GM23248 (cell line): Measurements from ENCODE around the gene ATXN7L1. TPM values are rescaled to one million over a fixed set of nuclear protein-coding genes. Genes with fewer than 3 reads are reported as not detected.

Source experiments
- DNase-seq: peaks from one replicate; pipeline ENCODE4 v3.0.0-alpha.2; 2015
- H2AFZ ChIP-seq: fragments of 200-600 bp; sonication (generic); 2 replicates; pipeline ENCODE4 v1.6.1; 2016; ENCODE audit warnings: antibody characterized with exemption
- H3F3A ChIP-seq: fragments of 200-600 bp; sonication (generic); 2 replicates; pipeline ENCODE4 v1.6.1; 2016; ENCODE audit warnings: mild to moderate bottlenecking, antibody characterized with exemption, mixed run types; ENCODE audit not compliant: insufficient read depth
- H3K27ac ChIP-seq: fragments of 200-600 bp; sonication (generic); 2 replicates; pipeline ENCODE4 v1.5.1; 2016; ENCODE audit warnings: mild to moderate bottlenecking
- H3K27me3 ChIP-seq: fragments of 200-600 bp; sonication (generic); replicated peaks from 2 replicates; pipeline ENCODE4 v1.6.1; 2016; ENCODE audit warnings: mild to moderate bottlenecking; ENCODE audit not compliant: insufficient read depth
- H3K36me3 ChIP-seq: fragments of 200-600 bp; sonication (generic); 2 replicates; pipeline ENCODE4 v1.6.1; 2016; ENCODE audit warnings: low read depth, mild to moderate bottlenecking
- H3K4me1 ChIP-seq: fragments of 200-600 bp; sonication (generic); 2 replicates; pipeline ENCODE4 v1.6.1; 2016; ENCODE audit warnings: mild to moderate bottlenecking; ENCODE audit not compliant: insufficient read depth
- H3K4me2 ChIP-seq: fragments of 200-600 bp; sonication (generic); one replicate; pipeline ENCODE4 v1.6.1; 2016; ENCODE audit warnings: mild to moderate bottlenecking; ENCODE audit not compliant: unreplicated experiment
- H3K4me3 ChIP-seq: fragments of 200-600 bp; sonication (generic); 2 replicates; pipeline ENCODE4 v1.5.1; 2016; ENCODE audit warnings: mild to moderate bottlenecking
- H3K79me2 ChIP-seq: fragments of 200-600 bp; sonication (generic); 2 replicates; pipeline ENCODE4 v1.6.1; 2016; ENCODE audit warnings: mild to moderate bottlenecking; ENCODE audit not compliant: insufficient read depth
- H3K9ac ChIP-seq: fragments of 200-600 bp; sonication (generic); 2 replicates; pipeline ENCODE4 v1.6.1; 2016; ENCODE audit warnings: mild to moderate bottlenecking
- H3K9me2 ChIP-seq: fragments of 200-600 bp; sonication (generic); 2 replicates; pipeline ENCODE4 v1.6.1; 2016; ENCODE audit warnings: mixed run types, mild to moderate bottlenecking, moderate library complexity; ENCODE audit not compliant: insufficient read depth
- H3K9me3 ChIP-seq: fragments of 200-600 bp; sonication (generic); one replicate; pipeline ENCODE4 v1.6.1; 2017; ENCODE audit warnings: low read depth
- H4K20me1 ChIP-seq: fragments of 200-600 bp; sonication (generic); 2 replicates; pipeline ENCODE4 v1.6.0; 2016; ENCODE audit not compliant: insufficient read depth
- EZH2 ChIP-seq: fragments of 200-600 bp; sonication (generic); IDR thresholded peaks from 2 replicates; pipeline ENCODE4 v1.6.1; 2018; ENCODE audit warnings: antibody characterized with exemption, mild to moderate bottlenecking; ENCODE audit not compliant: insufficient read depth, poor library complexity, severe bottlenecking
- EZH2phosphoT487 ChIP-seq: fragments of 200-600 bp; sonication (generic); IDR thresholded peaks from 2 replicates; pipeline ENCODE4 v1.6.1; 2018; ENCODE audit warnings: antibody characterized with exemption, moderate library complexity, mild to moderate bottlenecking, low read depth; ENCODE audit not compliant: insufficient read depth
- WGBS, 2 experiments: methylation state at CpG; one replicate each; pipeline ENCODE4 v1.1.6; 2015 to 2017; ENCODE audit warnings: low lambda C conversion rate in 2 of 2, low coverage in 1 of 2; ENCODE audit errors: missing lambda C conversion rate in 2 of 2; 5-methylcytosine and 5-hydroxymethylcytosine counted together
- in situ Hi-C: fragments of 300-500 bp; cut with MboI; formaldehyde crosslinking; loops from 2 replicates; pipeline ENCODE4 v1.15.0; 2020
- polyA plus RNA-seq: library from polyadenylated mRNA; unstranded; fragments of >200 nt; fragmentation: Nextera tagmentation; extraction: Ambion mirVana; gene quantifications from 2 replicates; pipeline ENCODE4 v1.2.1, GENCODE V29; 2016
- total RNA-seq: library from RNA; depleted of rRNA; stranded (reverse); fragments of >200 nt; shearing (Covaris generic); gene quantifications from 2 replicates; pipeline ENCODE4 v1.2.3, GENCODE V29; 2014

ATXN7L1 gene
- total and polyA plus RNA-seq, 2 experiments from 2014 or later, result 3.7 to 4.5 TPM

DNA sequence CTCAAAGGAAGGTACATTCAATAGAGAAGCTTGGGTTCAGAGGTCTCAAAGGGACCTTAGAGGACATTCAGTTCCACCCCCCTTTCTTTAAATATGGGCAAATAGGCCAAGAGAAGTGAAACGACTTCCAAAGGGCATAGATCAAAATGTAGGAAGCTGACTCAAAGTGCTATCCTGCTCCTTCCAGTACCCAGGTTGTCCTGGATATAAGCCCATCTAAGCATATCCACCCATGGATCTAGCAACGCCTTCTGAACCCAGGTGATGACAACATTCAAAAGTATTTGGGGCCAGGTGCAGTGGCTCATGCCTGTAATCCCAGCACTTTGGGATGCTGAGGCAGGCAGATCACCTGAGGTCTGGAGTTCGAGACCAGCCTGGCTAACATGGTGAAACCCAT, 5.3 kb downstream of the ATXN7L1 start:
- H2AFZ ChIP-seq, result no peak overlapping the region
- no peaks in the 10 kb centered on the region for H3K9me2 ChIP-seq
- H3K4me2 ChIP-seq, result no peak overlapping the region
- 67 to 70% methylated on average over 3 of the region's 3 CpGs for WGBS, 2 experiments
- DNase-seq, result no peak
- H3K27me3 ChIP-seq, result no peaks in the 10 kb centered on the region
- in situ Hi-C loops, result no loop called here
- 0 out of 2 replicates have a peak, but pooled peaks cover 4% of the 10 kb centered on the region for H3K4me1 ChIP-seq
- H3K27ac ChIP-seq, result no peak overlapping the region
- peaks cover 27% of the 10 kb centered on the region for H3K79me2 ChIP-seq
- no peak overlapping the region for H3K4me3 ChIP-seq
- H3K9ac ChIP-seq, result no peak overlapping the region
- TF ChIP-seq EZH2phosphoT487, result no peak
- no peak for TF ChIP-seq EZH2
- H3K9me3 ChIP-seq, result no peaks in the 10 kb centered on the region
- no peaks in the 10 kb centered on the region for H3K36me3 ChIP-seq
- no peaks in the 10 kb centered on the region for H4K20me1 ChIP-seq
- no peaks in the 10 kb centered on the region for H3F3A ChIP-seq

DNA sequence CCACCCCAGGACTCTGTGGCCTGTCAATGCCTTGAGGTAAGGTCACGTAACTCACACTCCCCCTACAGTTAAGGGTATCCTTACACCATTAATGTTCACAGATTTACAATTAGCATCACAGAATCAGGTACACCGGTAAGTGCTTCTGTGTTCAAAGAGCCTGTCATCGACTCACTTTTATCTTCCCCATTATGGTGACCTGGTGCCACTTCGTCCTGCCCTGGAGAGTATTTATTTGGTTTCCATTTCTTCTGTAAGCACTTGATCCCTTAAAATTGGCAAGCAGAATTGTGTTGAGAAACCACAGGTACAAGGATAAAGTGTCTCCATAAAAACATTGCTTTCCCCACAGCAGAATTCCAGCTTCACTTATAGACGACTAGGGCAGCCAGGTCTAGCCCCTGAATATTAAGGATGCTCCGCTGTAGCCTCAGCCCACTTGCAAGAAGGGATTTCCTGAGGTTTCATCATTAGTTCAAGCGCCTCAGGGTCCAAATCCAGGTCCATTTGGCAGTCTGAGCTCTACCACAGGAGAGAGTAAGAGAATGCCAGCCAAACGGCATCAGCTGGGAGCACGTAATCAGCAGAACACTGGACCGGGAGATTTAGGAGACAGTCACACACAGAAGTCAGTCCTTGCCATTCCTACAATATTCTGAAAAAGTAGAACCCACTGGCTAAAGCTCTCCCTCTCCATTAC, 10.1 kb downstream of the ATXN7L1 start:
- Histone ChIP-seq H3F3A (no peaks in the 10 kb centered on the region), H3K9me3 (no peaks in the 10 kb centered on the region), H3K9ac (no peak overlapping the region), H3K27ac (no peak overlapping the region), H2AFZ (no peak overlapping the region), H3K27me3 (no peaks in the 10 kb centered on the region), H3K79me2 (no peaks in the 10 kb centered on the region; the same call in 1 of the 2 replicates), H3K36me3 (no peaks in the 10 kb centered on the region), H3K4me2 (no peak overlapping the region), H4K20me1 (no peaks in the 10 kb centered on the region), H3K4me1 (no peaks in the 10 kb centered on the region), H3K9me2 (no peaks in the 10 kb centered on the region), H3K4me3 (no peak overlapping the region)
- 89 to 92% methylated on average over 10 of the region's 10 CpGs for WGBS, 2 experiments
- TF ChIP-seq EZH2 (no peak), EZH2phosphoT487 (no peak)
- in situ Hi-C loops, result no loop called here
- no peak for DNase-seq

DNA sequence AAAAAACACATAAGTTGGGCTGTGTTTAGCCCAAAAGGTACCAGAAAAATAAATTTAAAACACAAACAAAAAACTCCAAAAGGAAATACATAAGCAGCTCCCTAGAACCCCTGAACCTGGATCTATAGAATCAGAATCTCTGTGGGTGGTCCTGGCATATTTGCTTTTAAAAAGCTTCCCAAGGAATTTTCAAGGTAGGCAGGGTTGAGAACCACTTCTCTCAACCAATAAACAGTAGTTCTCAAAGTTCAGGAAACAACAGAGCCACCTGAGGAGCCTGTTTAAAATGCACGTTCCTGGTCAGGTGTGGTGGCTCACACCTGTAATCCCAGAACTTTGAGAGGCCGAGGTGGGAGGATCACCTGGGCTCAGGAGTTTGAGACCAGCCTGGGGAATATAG, 12.5 kb downstream of the ATXN7L1 start:
- H3F3A ChIP-seq, result no peaks in the 10 kb centered on the region
- H3K4me3 ChIP-seq, result no peak overlapping the region
- no peak overlapping the region for H3K4me2 ChIP-seq
- no peaks in the 10 kb centered on the region for H3K79me2 ChIP-seq
- H3K9me3 ChIP-seq, result no peaks in the 10 kb centered on the region
- WGBS, 2 experiments, result 95 to 96% methylated on average over 2 of the region's 2 CpGs
- in situ Hi-C loops, result no loop called here
- no peaks in the 10 kb centered on the region for H3K4me1 ChIP-seq
- no peaks in the 10 kb centered on the region for H3K27me3 ChIP-seq
- H3K27ac ChIP-seq, result no peak overlapping the region
- no peak overlapping the region for H2AFZ ChIP-seq
- no peak for DNase-seq
- H3K36me3 ChIP-seq, result no peaks in the 10 kb centered on the region
- H4K20me1 ChIP-seq, result no peaks in the 10 kb centered on the region
- no peaks in the 10 kb centered on the region for H3K9me2 ChIP-seq
- TF ChIP-seq EZH2, result no peak
- TF ChIP-seq EZH2phosphoT487, result no peak
- no peak overlapping the region for H3K9ac ChIP-seq

DNA sequence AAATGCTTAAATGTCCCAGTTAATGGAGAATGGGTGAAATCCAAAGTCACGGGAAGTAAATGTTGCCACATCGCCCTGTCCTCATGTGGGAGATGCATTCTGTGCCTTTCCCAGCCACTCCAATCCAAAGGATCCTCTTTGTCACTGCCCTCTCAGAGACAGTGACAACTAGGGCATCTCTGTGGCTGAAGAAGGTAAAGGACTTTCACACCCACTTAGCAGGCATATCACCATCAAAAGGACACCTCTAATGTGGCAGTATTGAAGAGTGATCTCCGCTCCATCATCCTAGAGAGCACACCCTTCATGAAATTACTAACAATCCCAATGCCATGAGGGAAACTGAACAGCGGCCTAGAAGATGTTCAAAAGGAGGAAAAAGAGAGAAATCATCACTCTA, 13.6 kb downstream of the ATXN7L1 start:
- no peak for DNase-seq
- WGBS, 2 experiments, result 95 to 100% methylated on average over 4 of the region's 4 CpGs
- H3K4me2 ChIP-seq, result no peak overlapping the region

More for the DNA sequence above, 13.6 kb downstream of the ATXN7L1 start:
- Histone ChIP-seq H3K27me3 (no peaks in the 10 kb centered on the region), H3K4me1 (no peaks in the 10 kb centered on the region), H3F3A (no peaks in the 10 kb centered on the region), H4K20me1 (no peaks in the 10 kb centered on the region), H3K27ac (no peak overlapping the region), H3K4me3 (no peak overlapping the region), H3K9me2 (no peaks in the 10 kb centered on the region), H3K9ac (no peak overlapping the region), H3K79me2 (0 out of 2 replicates have a peak, but pooled peaks cover 7% of the 10 kb centered on the region), H2AFZ (no peak overlapping the region), H3K36me3 (no peaks in the 10 kb centered on the region), H3K9me3 (no peaks in the 10 kb centered on the region)
- TF ChIP-seq EZH2phosphoT487 (no peak), EZH2 (no peak)
- in situ Hi-C loops, result no loop called here
